GM12878 (cell line): Measurements from ENCODE around the gene IGF2R. TPM values are rescaled to one million over a fixed set of nuclear protein-coding genes. Genes with fewer than 3 reads are reported as not detected.

Source experiments
- ATAC-seq: fragments of 200-7000 bp; cut with Tn5 transposase; 3 replicates; pipeline ENCODE4 v1.9.1; 2020; ENCODE audit warnings: mild to moderate bottlenecking, moderate library complexity
- BruUV-seq: library from RNA; stranded (reverse); fragments of 400-500 nt; replicated peaks from 2 replicates; lab custom pipeline; 2021; lab: Mats Ljungman, UMichigan
- CTCF ChIA-PET: fragments of 300-600 bp; sonication (Branson Sonifier 250); formaldehyde crosslinking; extraction: SDS; loops from one replicate; lab custom pipeline; 2021; ENCODE audit warnings: inconsistent platforms; lab: Yijun Ruan, JAX
- POLR2A ChIA-PET: fragments of 350-600 bp; formaldehyde crosslinking; extraction: SDS; loops from one replicate; lab custom pipeline; 2021; ENCODE audit warnings: inconsistent platforms; lab: Charles Lee
- RAD21 ChIA-PET: fragments of 300-600 bp; sonication (Branson Sonifier 250); formaldehyde crosslinking; loops from one replicate; lab custom pipeline; 2023; ENCODE audit warnings: antibody characterized with exemption; ENCODE audit not compliant: unreplicated experiment; lab: Charles Lee
- SMC1A ChIA-PET: fragments of 300-600 bp; sonication (Branson Sonifier 250); formaldehyde crosslinking; loops from one replicate; lab custom pipeline; 2023; ENCODE audit not compliant: unreplicated experiment, uncharacterized antibody; lab: Charles Lee
- DNase-seq: peaks from one replicate; pipeline ENCODE4 v3.0.0-alpha.2; 2011; ENCODE audit warnings: low read depth, low spot score
- FAIRE-seq: peaks from 3 replicates; lab custom pipeline; 2011; peaks lifted over from hg19 to GRCh38; lab: Jason Lieb, UNC
- H2AFZ ChIP-seq: 2 replicates; pipeline ENCODE4 v1.6.0; 2011; ENCODE audit warnings: low read depth, low read length, control low read depth; ENCODE audit not compliant: control insufficient read depth
- H3K27ac ChIP-seq: 2 replicates; pipeline ENCODE4 v1.5.1; 2011; ENCODE audit warnings: control low read depth; ENCODE audit not compliant: control insufficient read depth, insufficient read depth
- H3K27me3 ChIP-seq, 2 experiments: replicated peaks in 1 of 2; 2 replicates each; pipeline versions ENCODE4 v1.6.0 to v1.6.1; 2011; ENCODE audit warnings: low read length in 1 of 2; ENCODE audit not compliant: control insufficient read depth in 2 of 2, insufficient read depth in 2 of 2
- H3K36me3 ChIP-seq, 2 experiments: 2 replicates each; pipeline ENCODE4 v1.5.1; 2011; ENCODE audit warnings: low read length in 1 of 2; ENCODE audit not compliant: control insufficient read depth in 2 of 2, insufficient read depth in 2 of 2
- H3K4me1 ChIP-seq: 2 replicates; pipeline ENCODE4 v1.6.1; 2011; ENCODE audit warnings: mild to moderate bottlenecking, low read length, moderate library complexity, mixed read lengths; ENCODE audit not compliant: control insufficient read depth, insufficient read depth
- H3K4me2 ChIP-seq: 2 replicates; pipeline ENCODE4 v1.6.0; 2011; ENCODE audit warnings: control low read depth; ENCODE audit not compliant: control insufficient read depth, insufficient read depth
- H3K4me3 ChIP-seq: fragments of 200-600 bp; sonication (generic); 2 replicates; pipeline ENCODE4 v1.5.1; 2016
- H3K79me2 ChIP-seq: 2 replicates; pipeline ENCODE4 v1.6.0; 2011; ENCODE audit warnings: low read length; ENCODE audit not compliant: control insufficient read depth, insufficient read depth
- H3K9ac ChIP-seq: 2 replicates; pipeline ENCODE4 v1.8.0; 2011; ENCODE audit warnings: low read length, control low read depth, mixed read lengths; ENCODE audit not compliant: control insufficient read depth, insufficient read depth
- H3K9me3 ChIP-seq: replicated peaks from 3 replicates; pipeline ENCODE4 v1.5.1; 2011; ENCODE audit warnings: mild to moderate bottlenecking, low read length; ENCODE audit not compliant: control insufficient read depth, insufficient read depth
- H4K20me1 ChIP-seq: 2 replicates; pipeline ENCODE4 v1.6.0; 2011; ENCODE audit not compliant: control insufficient read depth, insufficient read depth
- CUX1 ChIP-seq: IDR thresholded peaks from 2 replicates; pipeline ENCODE4 v1.6.1; 2012; ENCODE audit warnings: improper control_type of control experiment, low read depth, low read length; ENCODE audit not compliant: insufficient replicate concordance
- E2F4 ChIP-seq: IDR thresholded peaks from 2 replicates; pipeline ENCODE4 v1.6.1; 2012; ENCODE audit warnings: low read depth, low read length, improper control_type of control experiment
- NRF1 ChIP-seq: conservative IDR thresholded peaks from 2 replicates; pipeline ENCODE4 v1.6.1; 2011; ENCODE audit warnings: mild to moderate bottlenecking, low read depth, low read length, improper control_type of control experiment
- RELB ChIP-seq: fragments of 450-650 bp; IDR thresholded peaks from 2 replicates; pipeline ENCODE4 v1.6.1; 2017; ENCODE audit warnings: low read depth, mild to moderate bottlenecking, moderate library complexity
- SRF ChIP-seq, 2 experiments: IDR thresholded peaks; 2 replicates each; pipeline ENCODE4 v1.6.1; 2011; ENCODE audit warnings: low read depth in 2 of 2, low read length in 2 of 2, mild to moderate bottlenecking in 1 of 2, moderate library complexity in 1 of 2
- ZNF384 ChIP-seq: IDR thresholded peaks from 2 replicates; pipeline ENCODE4 v1.6.1; 2012; ENCODE audit warnings: low read depth, mild to moderate bottlenecking, low read length, improper control_type of control experiment, borderline replicate concordance
- WGBS: methylation state at CpG from one replicate; pipeline ENCODE4 v1.1.6; 2016; ENCODE audit warnings: low lambda C conversion rate; ENCODE audit not compliant: insufficient replicate concordance, insufficient coverage; ENCODE audit errors: missing lambda C conversion rate; 5-methylcytosine and 5-hydroxymethylcytosine counted together
- in situ Hi-C: fragments of 300-500 bp; cut with MboI; formaldehyde crosslinking; loops from 9 replicates; pipeline ENCODE4 v1.14.3; 2018; ENCODE audit warnings: mixed read lengths
- intact Hi-C: fragments of 100-400 bp; cut with micrococcal nuclease; formaldehyde crosslinking; loops from one replicate; pipeline ENCODE4 v1.14.2; 2022; ENCODE audit not compliant: unreplicated experiment
- polyA plus RNA-seq, 11 experiments: library from polyadenylated mRNA; depleted of rRNA in 4 of 11; unstranded in 6 of 11; stranded (reverse) in 5 of 11; fragments of >200 nt; fragmentation: Nextera tagmentation in 4 of 11; fragmentation: Illumina TruSeq in 1 of 11; extraction: Ambion mirVana in 4 of 11; extraction: Trizol in 1 of 11; gene quantifications; 1 replicate in 1 of 11; 2 replicates in 10 of 11; pipeline versions ENCODE4 v1.2.1 to v1.2.3, GENCODE V29; 2011 to 2016; ENCODE audit warnings: inconsistent platforms in 2 of 11, missing spikeins in 2 of 11, low read depth in 1 of 11
- total RNA-seq, 4 experiments: library from RNA; depleted of rRNA in 3 of 4; stranded (reverse); fragments of >200 nt in 3 of 4; fragmentation: Illumina TruSeq in 1 of 4; extraction: Trizol in 1 of 4; gene quantifications; 2 replicates each; pipeline versions ENCODE4 v1.2.1 to v1.2.3, GENCODE V29; 2013 to 2021

The IGF2R gene
- total and polyA plus RNA-seq, 10 of the 15 experiments (the other 5 are each of a cell fraction or from before 2014, with no cell fraction given): 1.00 to 40.1 (median 16.8) TPM

GRCh38 chr6:160146454-160147145, 177.7 kb downstream of the IGF2R start:
- H3K9ac ChIP-seq: no peak overlapping the region
- H2AFZ ChIP-seq: no peak overlapping the region
- no peaks in the 10 kb centered on the region for H3K9me3 ChIP-seq
- ChIA-PET SMC1A (interaction anchor here (0.6 to 1.0 kb wide), 2 partner anchors 8 to 303 kb away, joined by 3 read pairs; no protein-coding TSS in a partner anchor), RAD21 (no interaction called here), POLR2A (interaction anchor here (0.6 to 0.7 kb wide), 2 partner anchors 69 to 580 kb away, joined by 3 to 5 read pairs; no protein-coding TSS in a partner anchor), CTCF (interaction anchor here (1.6 kb wide), 1 partner anchor 8 kb away, joined by 11 read pairs; no protein-coding TSS in a partner anchor)
- H3K27ac ChIP-seq: no peak overlapping the region
- no peaks in the 10 kb centered on the region; a peak in 1 of 4 replicates for H3K27me3 ChIP-seq
- H4K20me1 ChIP-seq: no peaks in the 10 kb centered on the region
- H3K36me3 ChIP-seq: no peaks in the 10 kb centered on the region
- no peak for TF ChIP-seq CUX1
- TF ChIP-seq NRF1: no peak
- TF ChIP-seq SRF (IDR thresholded peaks at IDR 0.05; ENCODE audit: low read depth in 2 of 2, low read length in 2 of 2): no peak
- TF ChIP-seq RELB: no peak
- TF ChIP-seq E2F4: no peak
- TF ChIP-seq ZNF384: no peak
- no peak overlapping the region for H3K4me3 ChIP-seq
- ATAC-seq: no peak
- no peak for FAIRE-seq
- in situ Hi-C loops: no loop called here
- H3K79me2 ChIP-seq: no peaks in the 10 kb centered on the region
- intact Hi-C loops: no loop called here
- WGBS: 65% methylated on average over 6 of the region's 6 CpGs
- no TSS peak for BruUV-seq
- H3K4me1 ChIP-seq: no peaks in the 10 kb centered on the region
- H3K4me2 ChIP-seq: no peak overlapping the region
- DNase-seq: no peak
